MM.1S (cell line): ENCODE results near the gene STARD10.

ENCODE experiments used
- CTCF ChIP-seq: fragments of 300-600 bp; sonication (generic); IDR thresholded peaks from 2 replicates; pipeline ENCODE4 v1.5.1; 2016; ENCODE audit warnings: antibody characterized with exemption, low read length, mixed read lengths
- EZH2 ChIP-seq: fragments of 300-600 bp; sonication (generic); optimal IDR thresholded peaks from 2 replicates; pipeline ENCODE3; 2017; ENCODE audit warnings: low read depth, mild to moderate bottlenecking, antibody characterized with exemption, low read length, mixed read lengths
- EZH2phosphoT487 ChIP-seq: fragments of 300-600 bp; sonication (generic); IDR thresholded peaks from 2 replicates; pipeline ENCODE4 v1.6.1; 2018; ENCODE audit warnings: antibody characterized with exemption, low read length

- TF ChIP-seq CTCF = no peak
- no peak for TF ChIP-seq EZH2
- TF ChIP-seq EZH2phosphoT487 = no peak
Observed at GRCh38 chr11:72750556-72751115, 43.2 kb downstream of the STARD10 start.
